Fibroblast of the aortic adventitia (primary cell): Measurements from ENCODE around the gene KRT72. TPM values are rescaled to one million over a fixed set of nuclear protein-coding genes. Genes with fewer than 3 reads are reported as not detected.

Source experiments
- DNase-seq: peaks from one replicate; pipeline ENCODE4 v3.0.0-alpha.2; 2010; ENCODE audit warnings: low read depth
- H3K4me3 ChIP-seq: 2 replicates; pipeline ENCODE4 v1.5.1; 2011; ENCODE audit warnings: low read depth, mild to moderate bottlenecking, control low read depth, low read length, moderate library complexity
- CTCF ChIP-seq: IDR thresholded peaks from 2 replicates; pipeline ENCODE4 v1.5.1; 2011; ENCODE audit warnings: mild to moderate bottlenecking, low read length, control low read depth, inconsistent platforms; ENCODE audit not compliant: insufficient read depth
- total RNA-seq: library from RNA; depleted of rRNA; stranded (reverse); fragments of >200 nt; gene quantifications from 2 replicates; pipeline ENCODE4 v1.2.3, GENCODE V29; 2012; ENCODE audit warnings: low replicate concordance

KRT72 gene
- total RNA-seq, 1 donor = not detected

- H3K4me3 ChIP-seq = no peak overlapping the region
- TF ChIP-seq CTCF = no peak
- DNase-seq = no peak
Observed at GRCh38 chr12:52566847-52567291, 34.4 kb downstream of the KRT72 start.

- H3K4me3 ChIP-seq = no peak overlapping the region
- TF ChIP-seq CTCF = no peak
- no peak for DNase-seq
Observed at GRCh38 chr12:52564582-52564981, 36.7 kb downstream of the KRT72 start.

- no peak for DNase-seq
- H3K4me3 ChIP-seq = no peak overlapping the region
- TF ChIP-seq CTCF = peak; percentile 15
Observed at GRCh38 chr12:52561880-52562449, 39.3 kb downstream of the KRT72 start.

- no peak for TF ChIP-seq CTCF
Observed at GRCh38 chr12:52559979-52560378, 41.3 kb downstream of the KRT72 start.

GRCh38 chr12:52558781-52559445 lies 42.4 kb downstream of the KRT72 start:
- H3K4me3 ChIP-seq = no peak overlapping the region
- no peak for TF ChIP-seq CTCF
- DNase-seq = no peak

More at GRCh38 chr12:52559979-52560378, 41.3 kb downstream of the KRT72 start:
- no peak overlapping the region for H3K4me3 ChIP-seq
- DNase-seq = no peak

- DNase-seq = no peak
- H3K4me3 ChIP-seq = no peak overlapping the region
- no peak for TF ChIP-seq CTCF
Observed at GRCh38 chr12:52557476-52557875, 43.8 kb downstream of the KRT72 start.

- no peak for DNase-seq
- no peak for TF ChIP-seq CTCF
- H3K4me3 ChIP-seq = no peak overlapping the region
Observed at GRCh38 chr12:52555577-52555976, 45.7 kb downstream of the KRT72 start.
